Activated T-helper 9 cell treated with anti-CD3 and anti-CD28 coated beads, Interleukin-2, amount 50 U/mL, for 16 hours (primary cell): ENCODE data around the gene HP.
A peak's percentile ranks its signal among the peaks of the same experiment; 100 is the strongest.

ENCODE experiments used
- DNase-seq: peaks from one replicate; pipeline ENCODE4 v3.0.0-alpha.2; 2020; ENCODE audit warnings: low read depth

HP gene

GRCh38 chr16:72091217-72091616, 36.9 kb downstream of the HP start:
- no peak for DNase-seq

GRCh38 chr16:72092832-72093447, 38.6 kb downstream of the HP start:
- DNase-seq: no peak

- DNase-seq: peak; percentile 83
Measured at GRCh38 chr16:72093448-72094265, 39.4 kb downstream of the HP start, which contains the start of the genes DHX38 and TXNL4B. TSS of gene DHX38 (plus strand) at chr16:72093847. CDS start at chr16:72096158, 2,311 bp downstream. TSS of gene TXNL4B (minus strand) at chr16:72093620. CDS start at chr16:72090749, 2,871 bp downstream.

- peak; percentile 12 for DNase-seq
Measured at GRCh38 chr16:72094266-72094610, 39.9 kb downstream of the HP start.

DNA sequence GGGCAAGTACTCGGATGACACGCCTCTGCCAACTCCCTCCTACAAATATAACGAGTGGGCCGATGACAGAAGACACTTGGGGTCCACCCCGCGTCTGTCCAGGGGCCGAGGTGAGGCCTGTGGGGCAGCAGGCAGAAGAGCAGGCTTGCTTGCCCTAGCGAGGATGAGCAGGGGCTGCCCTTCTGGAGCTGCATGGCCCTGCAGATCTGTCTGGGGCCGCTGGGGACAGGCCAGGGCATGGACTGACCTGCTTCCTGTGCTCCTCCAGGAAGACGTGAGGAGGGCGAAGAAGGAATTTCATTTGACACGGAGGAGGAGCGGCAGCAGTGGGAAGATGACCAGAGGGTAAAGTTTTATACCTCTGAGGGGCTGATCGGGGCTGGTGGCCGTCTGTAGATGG, 44.6 kb downstream of the HP start:
- no peak for DNase-seq

GRCh38 chr16:72099377-72099818, 45.1 kb downstream of the HP start:
- no peak for DNase-seq

DNA sequence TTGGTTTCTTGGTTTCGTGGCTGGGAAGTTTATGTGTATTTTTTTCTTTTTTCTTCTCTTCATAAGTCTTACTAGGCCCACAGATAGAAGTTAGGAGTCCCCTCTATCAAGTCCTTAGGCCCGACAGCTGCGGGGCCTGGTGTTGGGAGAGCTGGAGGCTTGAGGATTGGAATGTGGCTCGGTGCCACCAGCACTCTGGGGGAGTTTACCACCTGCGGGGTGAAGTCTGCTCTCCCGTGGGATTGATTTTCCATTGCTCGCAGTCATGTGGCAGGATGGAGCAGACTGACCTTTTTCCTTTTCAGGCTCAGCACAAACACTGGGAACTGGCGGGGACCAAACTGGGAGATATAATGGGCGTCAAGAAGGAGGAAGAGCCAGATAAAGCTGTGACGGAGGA, 46.9 kb downstream of the HP start:
- no peak for DNase-seq

DNA sequence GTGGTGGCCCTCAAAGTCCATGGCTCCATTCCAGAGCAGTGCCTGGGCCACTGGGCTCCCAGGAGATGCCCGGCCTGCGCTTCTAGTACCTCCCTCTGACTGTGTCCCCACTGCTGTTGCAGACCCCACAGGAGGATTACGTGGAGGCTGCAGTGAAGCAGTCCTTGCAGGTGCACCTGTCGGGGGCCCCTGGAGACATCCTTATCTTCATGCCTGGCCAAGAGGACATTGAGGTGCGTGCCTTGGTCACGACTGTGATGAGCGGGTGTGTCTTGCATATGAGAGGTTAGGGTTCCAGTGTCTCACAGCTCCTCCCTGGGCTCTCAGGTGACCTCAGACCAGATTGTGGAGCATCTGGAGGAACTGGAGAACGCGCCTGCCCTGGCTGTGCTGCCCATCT, 50.6 kb downstream of the HP start:
- DNase-seq: no peak

- DNase-seq: no peak
Measured at GRCh38 chr16:72105978-72106377, 51.7 kb downstream of the HP start.

GRCh38 chr16:72107371-72107770, 53.1 kb downstream of the HP start:
- DNase-seq: no peak

GRCh38 chr16:72108353-72109102, 54.2 kb downstream of the HP start:
- no peak for DNase-seq

DNA sequence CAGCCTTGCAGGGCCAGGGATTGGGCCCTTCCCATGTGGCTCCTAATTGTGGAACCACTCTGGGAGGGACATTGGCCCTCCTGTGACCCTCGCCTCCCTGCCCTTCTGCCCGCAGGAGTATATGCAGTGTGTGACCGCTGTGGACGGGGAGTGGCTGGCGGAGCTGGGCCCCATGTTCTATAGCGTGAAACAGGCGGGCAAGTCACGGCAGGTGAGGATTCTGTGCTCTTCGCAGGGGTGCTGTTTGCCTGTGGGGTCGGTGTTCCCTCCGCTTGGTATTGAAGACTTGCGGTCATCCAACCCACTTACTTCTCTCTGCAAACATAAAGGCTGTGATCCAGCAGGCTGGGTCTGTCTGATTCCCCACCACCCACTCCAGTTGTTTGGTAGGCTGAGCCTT, 55.0 kb downstream of the HP start:
- no peak for DNase-seq

GRCh38 chr16:72109966-72110530, 55.7 kb downstream of the HP start:
- no peak for DNase-seq
